OCI-LY7 (cell line): ENCODE data around the gene F11. TPM values are rescaled to one million over a fixed set of nuclear protein-coding genes. Genes with fewer than 3 reads are reported as not detected.

ENCODE experiments used
- BruUV-seq: library from RNA; stranded (reverse); fragments of 400-500 nt; replicated peaks from 2 replicates; lab custom pipeline; 2021; lab: Mats Ljungman, UMichigan
- CTCF ChIA-PET: fragments of 300-600 bp; sonication (Branson Sonifier 250); formaldehyde crosslinking; loops from one replicate; lab custom pipeline; 2022; ENCODE audit warnings: antibody characterized with exemption; ENCODE audit not compliant: unreplicated experiment; lab: Charles Lee
- POLR2A ChIA-PET: fragments of 300-600 bp; sonication (Branson Sonifier 250); formaldehyde crosslinking; loops from one replicate; lab custom pipeline; 2022; ENCODE audit warnings: antibody characterized with exemption; lab: Charles Lee
- DNase-seq: peaks from one replicate; pipeline ENCODE4 v3.0.0-alpha.2; 2015; ENCODE audit warnings: low spot score
- H2AFZ ChIP-seq: fragments of 200-600 bp; sonication (generic), shearing (Covaris generic); 2 replicates; pipeline ENCODE4 v1.6.1; 2014; ENCODE audit warnings: mild to moderate bottlenecking, antibody characterized with exemption, low read length, moderate library complexity
- H3K27ac ChIP-seq: fragments of 200-600 bp; sonication (generic); 2 replicates; pipeline ENCODE4 v1.5.1; 2014; ENCODE audit warnings: mixed run types, low read depth, mild to moderate bottlenecking, moderate library complexity, low read length, inconsistent platforms; ENCODE audit not compliant: poor library complexity, severe bottlenecking
- H3K36me3 ChIP-seq: fragments of 200-600 bp; sonication (generic); 2 replicates; pipeline ENCODE4 v1.6.1; 2014; ENCODE audit warnings: mild to moderate bottlenecking, antibody characterized with exemption, low read length, moderate library complexity, mixed read lengths; ENCODE audit not compliant: insufficient read depth
- H3K4me1 ChIP-seq: fragments of 200-600 bp; sonication (generic); 2 replicates; pipeline ENCODE4 v1.5.1; 2014; ENCODE audit warnings: mild to moderate bottlenecking, low read length; ENCODE audit not compliant: insufficient read depth, poor library complexity, severe bottlenecking
- H3K4me2 ChIP-seq: fragments of 200-600 bp; sonication (generic); 2 replicates; pipeline ENCODE4 v1.6.1; 2014; ENCODE audit warnings: mild to moderate bottlenecking, low read length
- H3K4me3 ChIP-seq: fragments of 200-600 bp; sonication (generic); 2 replicates; pipeline ENCODE4 v1.5.1; 2014; ENCODE audit warnings: mild to moderate bottlenecking, low read depth, low read length; ENCODE audit not compliant: poor library complexity, severe bottlenecking
- H3K79me2 ChIP-seq: fragments of 200-600 bp; sonication (generic); 2 replicates; pipeline ENCODE4 v1.6.1; 2016; ENCODE audit warnings: low read depth, mild to moderate bottlenecking, low read length, moderate library complexity, mixed read lengths; ENCODE audit not compliant: insufficient read depth
- H3K9me2 ChIP-seq: fragments of 200-600 bp; sonication (generic); 2 replicates; pipeline ENCODE4 v1.6.1; 2016; ENCODE audit warnings: mild to moderate bottlenecking, low read length, mixed read lengths; ENCODE audit not compliant: insufficient read depth
- H3K9me3 ChIP-seq: fragments of 200-600 bp; sonication (generic); 2 replicates; pipeline ENCODE4 v1.6.1; 2014; ENCODE audit warnings: mild to moderate bottlenecking, mixed run types, low read length, mixed read lengths
- H4K20me1 ChIP-seq: fragments of 200-600 bp; sonication (generic); 2 replicates; pipeline ENCODE4 v1.6.1; 2014; ENCODE audit warnings: mild to moderate bottlenecking, antibody characterized with exemption, low read length, moderate library complexity, mixed read lengths; ENCODE audit not compliant: insufficient read depth
- EZH2phosphoT487 ChIP-seq: fragments of 200-600 bp; sonication (generic); IDR thresholded peaks from 2 replicates; pipeline ENCODE4 v1.6.1; 2018; ENCODE audit warnings: low read depth, borderline replicate concordance, mild to moderate bottlenecking, mixed run types, antibody characterized with exemption, low read length, moderate library complexity, mixed read lengths
- intact Hi-C: fragments of 100-400 bp; cut with micrococcal nuclease; formaldehyde crosslinking; loops from one replicate; pipeline ENCODE4 v1.10.0; 2022; ENCODE audit not compliant: unreplicated experiment
- total RNA-seq, 2 experiments: library from RNA; depleted of rRNA in 1 of 2; stranded (reverse); fragments of >200 nt in 1 of 2; shearing (Covaris generic) in 1 of 2; gene quantifications; 2 replicates each; pipeline ENCODE4 v1.2.3, GENCODE V29; 2014 to 2022
- TF ChIP-seq, protein P1 (sequence below): fragments of 200-600 bp; sonication (generic); conservative IDR thresholded peaks from 2 replicates; pipeline ENCODE4 v1.5.1; 2014; ENCODE audit warnings: mild to moderate bottlenecking, antibody characterized with exemption, low read length, moderate library complexity, mixed read lengths

F11 gene
- total RNA-seq, 2 experiments from 2014 or later = not detected

DNA sequence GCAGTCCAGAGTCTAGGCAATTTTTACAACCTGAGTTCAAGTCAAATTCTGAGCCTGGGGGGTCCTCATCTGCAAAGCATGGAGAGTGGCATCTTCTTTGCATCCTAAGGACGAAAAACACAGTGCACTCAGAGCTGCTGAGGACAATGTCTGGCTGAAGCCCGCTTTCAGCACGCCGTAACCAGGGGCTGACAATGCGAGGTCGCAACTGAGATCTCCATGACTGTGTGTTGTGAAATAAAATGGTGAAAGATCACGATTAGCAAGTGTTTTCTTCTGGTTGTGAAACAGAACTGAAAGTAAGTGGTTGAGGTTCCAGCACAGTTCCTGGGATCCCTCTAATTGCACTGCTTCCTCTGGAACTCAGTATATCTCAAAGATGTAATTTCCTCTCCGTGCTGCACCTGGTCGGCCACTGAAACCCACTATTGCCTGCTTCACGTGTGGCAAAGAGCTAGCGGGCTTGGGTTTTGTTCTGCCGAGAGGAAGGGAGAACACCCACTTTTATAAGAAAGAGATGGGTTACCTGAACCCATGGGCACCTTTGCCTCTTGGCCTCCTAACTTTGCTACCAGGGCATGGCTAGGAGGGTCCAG, 7.7 kb upstream of the F11 start:
- BruUV-seq = no TSS peak
- Histone ChIP-seq H3K4me2 (no peak overlapping the region), H2AFZ (no peak overlapping the region), H3K9me3 (no peaks in the 10 kb centered on the region), H4K20me1 (no peaks in the 10 kb centered on the region), H3K4me3 (no peak overlapping the region), H3K4me1 (no peaks in the 10 kb centered on the region), H3K27ac (no peak overlapping the region), H3K36me3 (no peaks in the 10 kb centered on the region), H3K79me2 (no peaks in the 10 kb centered on the region), H3K9me2 (no peaks in the 10 kb centered on the region)
- no peak for TF ChIP-seq EZH2phosphoT487
- TF ChIP-seq, protein P1, sequence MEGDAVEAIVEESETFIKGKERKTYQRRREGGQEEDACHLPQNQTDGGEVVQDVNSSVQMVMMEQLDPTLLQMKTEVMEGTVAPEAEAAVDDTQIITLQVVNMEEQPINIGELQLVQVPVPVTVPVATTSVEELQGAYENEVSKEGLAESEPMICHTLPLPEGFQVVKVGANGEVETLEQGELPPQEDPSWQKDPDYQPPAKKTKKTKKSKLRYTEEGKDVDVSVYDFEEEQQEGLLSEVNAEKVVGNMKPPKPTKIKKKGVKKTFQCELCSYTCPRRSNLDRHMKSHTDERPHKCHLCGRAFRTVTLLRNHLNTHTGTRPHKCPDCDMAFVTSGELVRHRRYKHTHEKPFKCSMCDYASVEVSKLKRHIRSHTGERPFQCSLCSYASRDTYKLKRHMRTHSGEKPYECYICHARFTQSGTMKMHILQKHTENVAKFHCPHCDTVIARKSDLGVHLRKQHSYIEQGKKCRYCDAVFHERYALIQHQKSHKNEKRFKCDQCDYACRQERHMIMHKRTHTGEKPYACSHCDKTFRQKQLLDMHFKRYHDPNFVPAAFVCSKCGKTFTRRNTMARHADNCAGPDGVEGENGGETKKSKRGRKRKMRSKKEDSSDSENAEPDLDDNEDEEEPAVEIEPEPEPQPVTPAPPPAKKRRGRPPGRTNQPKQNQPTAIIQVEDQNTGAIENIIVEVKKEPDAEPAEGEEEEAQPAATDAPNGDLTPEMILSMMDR = no peak
- intact Hi-C loops = no loop called here
- no peak for DNase-seq
- POLR2A ChIA-PET = no interaction called here
- CTCF ChIA-PET = no interaction called here

DNA sequence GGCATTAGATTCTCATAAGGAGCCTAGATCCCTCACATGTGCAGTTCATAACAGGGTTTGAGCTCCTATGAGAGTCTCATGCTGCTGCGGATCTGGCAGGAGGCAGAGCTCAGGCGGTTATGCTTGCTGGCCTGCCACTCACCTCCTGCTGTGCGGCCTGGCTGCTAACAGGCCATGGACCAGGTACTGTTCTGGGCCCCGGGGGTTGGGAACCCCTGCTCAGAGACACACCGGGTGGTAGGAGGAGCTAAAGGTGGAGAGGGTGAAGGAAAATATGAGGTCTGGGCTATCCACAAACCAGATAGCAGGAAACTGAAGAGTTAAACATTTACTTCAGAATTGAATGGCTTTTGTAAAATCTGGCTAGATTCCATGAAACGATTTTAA, 5.9 kb upstream of the F11 start:
- ChIA-PET POLR2A (no interaction called here), CTCF (no interaction called here)
- H4K20me1 ChIP-seq = no peaks in the 10 kb centered on the region
- H3K9me3 ChIP-seq = no peaks in the 10 kb centered on the region
- no peaks in the 10 kb centered on the region for H3K36me3 ChIP-seq
- no peak overlapping the region for H3K4me2 ChIP-seq
- no peak overlapping the region for H3K4me3 ChIP-seq
- no peak for DNase-seq
- no peak overlapping the region for H3K27ac ChIP-seq
- H3K4me1 ChIP-seq = peaks cover 8% of the 10 kb centered on the region
- intact Hi-C loops = no loop called here
- no TSS peak for BruUV-seq
- H2AFZ ChIP-seq = no peak overlapping the region
- H3K9me2 ChIP-seq = no peaks in the 10 kb centered on the region
- no peak for TF ChIP-seq EZH2phosphoT487
- TF ChIP-seq, protein P1 = no peak
- no peaks in the 10 kb centered on the region for H3K79me2 ChIP-seq
